HG03354 (cell line): ENCODE measurements around the gene TSPAN9.

Source experiments
- ATAC-seq: cut with Tn5 transposase; IDR thresholded peaks from one replicate; pipeline ENCODE4 v1.9.1; 2021; ENCODE audit warnings: mild to moderate bottlenecking; ENCODE audit not compliant: unreplicated experiment, poor library complexity, severe bottlenecking

Gene TSPAN9

DNA sequence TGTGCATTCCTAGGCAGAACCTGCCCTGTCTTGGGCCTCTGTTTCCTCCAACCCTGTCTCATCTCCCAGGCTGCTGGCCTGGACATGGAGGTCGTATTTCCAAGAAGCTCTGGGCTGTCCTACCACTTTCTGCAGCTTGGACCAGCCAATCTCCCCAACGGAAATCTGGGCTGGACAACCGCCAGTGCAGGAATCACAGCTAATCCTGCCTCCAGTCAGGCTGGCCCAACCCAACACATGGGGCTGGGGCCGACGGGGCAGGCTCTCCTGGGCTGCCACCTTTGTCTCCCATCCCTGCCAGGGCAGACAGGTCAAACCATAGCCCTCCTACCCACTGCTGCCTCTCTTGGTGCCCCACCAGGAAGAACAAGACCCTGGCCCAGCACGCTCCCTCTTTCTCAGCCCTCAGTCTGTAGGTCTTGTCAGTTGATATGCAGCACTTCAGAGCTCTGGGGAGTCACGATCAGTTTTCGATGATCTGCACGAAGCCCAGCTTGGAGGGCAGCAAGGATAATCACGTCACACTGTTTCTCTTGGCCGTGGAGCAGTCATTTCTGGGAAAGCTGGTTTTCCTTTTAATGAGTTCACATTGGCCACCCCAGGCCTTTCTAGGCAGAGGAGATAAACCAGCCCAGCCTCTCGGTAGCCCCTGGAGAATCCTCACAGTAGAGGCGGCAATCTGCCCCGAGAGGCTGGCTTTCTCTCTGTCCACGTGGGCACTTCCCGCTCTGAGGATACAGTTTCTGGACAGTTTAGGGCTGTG is 218.6 kb downstream of the TSPAN9 start:
- ATAC-seq: no peak

DNA sequence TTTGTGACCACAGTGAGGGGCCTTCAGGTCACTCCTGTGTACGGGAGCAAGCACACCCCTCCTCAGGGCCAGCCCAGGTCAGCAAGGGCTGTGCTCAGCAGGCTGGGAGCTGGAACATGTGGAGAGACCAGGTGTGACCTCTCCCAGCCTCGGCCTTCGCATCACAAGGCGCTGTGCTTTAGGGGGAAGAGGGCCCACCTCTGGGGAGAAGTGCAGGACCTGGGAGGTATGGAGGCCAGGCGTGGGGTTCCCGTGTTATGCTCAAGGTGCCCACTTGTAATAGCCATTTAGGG is 219.2 kb downstream of the TSPAN9 start:
- ATAC-seq: no peak

DNA sequence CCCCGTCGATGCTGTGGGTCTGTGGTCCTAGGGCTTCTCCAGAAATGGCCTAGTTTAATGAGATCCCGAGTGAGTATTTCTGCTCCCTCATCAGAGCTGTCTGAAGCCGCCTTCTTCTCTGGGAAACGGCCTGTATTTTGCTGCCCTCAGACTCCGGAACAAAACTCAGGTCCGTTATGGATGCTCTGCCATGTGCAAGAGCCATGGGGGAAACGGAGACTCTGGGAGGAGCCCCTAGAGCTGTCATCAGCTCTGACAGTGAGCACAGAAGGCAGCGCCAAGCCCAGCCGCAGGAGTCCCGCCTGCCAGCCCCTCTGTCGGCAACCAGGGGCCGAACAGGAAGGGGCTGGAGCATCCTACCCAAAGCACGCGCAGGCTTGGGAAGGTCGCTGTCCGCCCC is 221.4 kb downstream of the TSPAN9 start:
- no peak for ATAC-seq

DNA sequence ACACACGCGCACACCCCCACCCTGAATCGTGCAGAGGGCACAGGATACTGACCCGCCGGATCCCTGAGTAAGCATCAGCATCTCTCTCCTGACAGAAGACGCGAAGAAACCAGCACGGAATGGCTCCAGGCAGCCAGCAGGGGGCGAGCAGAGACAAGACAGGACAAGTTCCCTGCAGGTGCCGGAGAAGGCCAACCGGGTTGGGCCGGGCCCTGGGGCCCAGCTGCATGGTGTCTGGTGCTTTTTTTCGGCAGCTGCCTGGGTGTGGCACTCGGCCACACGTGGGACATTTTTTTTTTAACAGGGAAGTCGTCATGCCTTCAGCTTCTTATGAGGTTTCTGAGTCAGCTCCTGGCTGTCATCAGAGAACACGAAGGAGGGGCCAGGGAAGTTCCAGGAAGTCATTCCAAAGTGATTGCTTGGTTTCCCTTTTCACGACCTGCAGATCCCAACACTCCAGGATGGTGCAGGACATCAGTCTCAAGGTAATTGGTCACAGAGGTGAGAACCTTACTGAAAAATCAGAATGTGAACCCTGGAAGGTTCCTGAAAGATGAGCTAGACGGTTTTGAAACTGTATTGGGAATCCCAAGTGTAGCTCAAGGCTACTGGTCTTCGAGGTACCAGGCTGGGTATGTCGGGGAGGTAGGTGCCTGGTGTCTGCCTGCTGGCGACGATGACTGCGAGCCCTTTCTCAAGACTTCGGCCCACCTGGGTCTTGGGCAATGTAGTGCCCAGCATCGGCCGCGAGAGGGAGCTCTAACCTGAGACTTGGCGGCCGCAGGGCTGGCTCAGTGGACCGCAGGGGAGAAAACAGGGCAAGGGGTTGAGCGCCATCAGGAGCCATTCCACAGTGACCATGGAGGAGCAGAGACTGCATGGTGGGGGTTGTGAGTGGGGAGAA is 223.0 kb downstream of the TSPAN9 start:
- ATAC-seq: peak; percentile 80

DNA sequence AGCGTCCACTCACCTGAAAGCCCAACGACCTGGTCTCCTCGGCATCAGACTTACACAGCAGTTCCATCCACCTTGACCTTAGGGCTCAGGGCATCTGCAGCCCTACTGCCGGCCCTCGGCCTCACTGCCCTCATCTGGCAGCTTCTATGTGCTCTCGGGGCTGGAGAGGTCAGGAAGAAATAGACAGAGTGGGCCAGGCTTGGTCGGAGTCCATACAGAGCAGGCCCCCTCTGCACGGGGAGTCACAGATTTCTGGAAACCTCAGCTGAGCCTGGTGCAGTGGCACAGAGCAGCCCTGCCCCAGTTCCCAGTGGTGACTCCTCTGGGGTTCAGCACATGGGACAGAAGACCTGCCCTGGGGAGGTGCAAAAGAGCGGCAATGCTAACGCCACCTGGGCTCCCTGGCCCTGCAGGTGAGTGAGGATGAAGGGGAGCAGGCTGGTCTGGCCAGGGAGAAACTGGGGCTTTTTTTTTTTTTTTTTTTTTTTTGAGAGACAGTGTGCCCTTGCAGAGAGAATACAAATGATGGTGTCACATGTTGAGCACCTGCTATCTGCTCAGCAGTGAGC is 223.7 kb downstream of the TSPAN9 start:
- ATAC-seq: peak; percentile 11

DNA sequence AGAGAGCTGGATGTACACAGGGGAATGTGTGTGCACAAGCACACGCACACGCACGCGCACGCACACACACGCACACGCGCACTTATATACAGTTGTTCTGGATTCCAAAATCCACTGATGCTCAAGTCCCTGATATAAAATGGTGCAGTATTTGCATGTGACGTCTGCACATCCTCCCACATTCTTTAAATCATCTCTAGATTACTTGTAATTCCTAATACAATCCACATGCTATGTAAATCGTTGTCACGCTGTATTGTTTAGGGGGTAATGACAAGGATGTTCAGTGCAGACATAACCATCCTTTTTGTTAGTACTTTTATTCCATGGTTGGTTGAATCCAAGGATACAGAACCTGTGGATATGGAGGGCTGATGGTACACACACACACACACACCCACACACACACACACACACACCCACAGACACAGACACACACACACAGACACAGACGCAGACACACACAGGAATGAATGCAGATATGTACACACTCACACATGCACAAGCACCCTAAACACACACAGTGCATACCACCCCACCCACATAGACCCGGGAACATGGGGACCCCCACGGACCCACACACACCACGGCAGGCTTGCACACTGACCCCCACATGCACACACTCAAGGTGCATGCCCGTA is 225.3 kb downstream of the TSPAN9 start:
- no peak for ATAC-seq

DNA sequence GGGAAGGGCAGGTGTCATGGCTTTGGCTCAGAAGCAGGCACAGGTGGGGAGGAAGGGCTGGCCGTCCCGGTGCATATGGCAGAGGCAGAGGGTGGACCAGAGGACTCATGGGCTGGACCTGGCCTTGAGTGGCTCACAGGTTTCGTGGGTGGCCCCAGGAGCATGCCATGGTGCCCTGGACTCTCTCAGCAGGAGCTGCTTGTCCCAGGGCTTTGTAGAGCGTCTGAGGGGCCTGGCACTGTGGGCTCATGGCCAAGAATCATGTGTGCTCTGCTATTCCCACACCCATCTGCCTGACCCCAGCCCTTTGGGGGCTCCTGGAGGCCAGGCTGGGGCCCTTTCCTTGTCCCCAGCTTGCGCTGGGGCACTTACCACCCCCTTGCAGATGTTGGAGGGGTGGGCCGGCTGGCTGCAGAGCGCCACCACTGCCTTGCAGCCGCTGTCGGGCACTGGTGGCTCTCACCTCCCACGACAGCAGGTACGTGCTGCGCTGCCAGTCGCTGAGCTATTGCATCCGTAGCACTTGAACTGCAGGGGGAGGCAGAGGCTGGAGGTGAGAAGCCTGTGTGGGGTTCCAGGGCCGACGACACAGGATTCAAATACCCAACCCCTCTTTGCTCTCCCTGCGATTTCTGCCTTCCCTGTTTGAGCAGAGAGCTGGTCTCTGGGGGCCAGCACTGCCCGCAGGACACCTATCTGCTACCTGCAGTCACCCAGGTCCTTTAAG is 226.4 kb downstream of the TSPAN9 start:
- no peak for ATAC-seq

DNA sequence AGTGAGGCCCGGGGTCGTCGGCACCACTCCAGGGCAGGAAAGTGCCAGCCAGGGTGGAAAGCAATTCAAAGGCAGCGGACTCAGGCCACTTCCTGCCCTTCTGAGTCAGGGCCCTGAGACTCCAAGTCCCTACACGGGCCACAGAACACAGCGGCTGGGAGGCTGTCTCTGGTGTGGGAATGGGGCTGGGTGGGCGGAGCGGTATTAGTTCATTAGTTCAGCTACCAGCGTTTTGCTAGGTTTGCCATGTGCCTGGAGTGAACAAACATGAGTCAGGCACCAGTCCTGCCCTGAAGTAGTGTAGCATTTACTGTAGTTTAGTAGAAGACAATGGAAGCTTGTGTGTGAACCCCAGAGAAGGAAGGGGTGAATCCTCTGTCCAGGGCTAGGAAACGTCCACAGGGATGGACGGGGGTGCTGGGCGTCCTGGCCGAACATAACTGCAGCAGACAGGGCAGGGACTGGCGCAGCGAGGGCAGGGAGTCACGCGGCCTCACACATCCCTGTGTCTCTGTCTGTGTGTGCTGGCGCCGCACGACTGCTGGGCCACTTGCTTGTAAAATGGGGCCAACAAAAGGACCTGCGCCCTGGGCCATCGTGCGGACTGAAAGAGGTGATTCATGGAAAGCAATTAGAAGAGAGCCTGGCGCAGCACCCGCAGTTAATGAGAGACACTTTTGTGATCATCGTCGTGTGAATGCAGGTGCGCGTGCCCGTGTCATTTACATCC is 227.4 kb downstream of the TSPAN9 start:
- ATAC-seq: no peak

DNA sequence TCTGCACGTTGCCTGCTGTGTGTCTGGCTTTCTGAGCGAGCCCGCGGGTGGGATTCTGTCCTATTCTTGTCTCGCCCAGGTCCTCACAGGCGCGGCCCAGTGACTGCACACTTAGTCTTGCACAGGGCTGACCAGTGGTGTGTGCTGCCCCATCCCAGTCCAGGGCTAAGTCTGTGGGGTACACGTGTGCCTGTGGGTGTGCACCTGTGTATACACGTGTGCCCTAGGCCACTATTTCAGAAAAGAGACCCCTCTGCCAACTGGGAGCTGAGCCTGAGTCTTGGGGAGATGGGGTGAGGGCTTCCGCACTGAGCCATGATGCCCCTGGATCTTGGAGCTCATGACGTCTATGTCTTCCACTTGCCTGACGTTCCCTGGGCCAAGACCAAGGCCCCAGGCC is 228.3 kb downstream of the TSPAN9 start:
- ATAC-seq: no peak

DNA sequence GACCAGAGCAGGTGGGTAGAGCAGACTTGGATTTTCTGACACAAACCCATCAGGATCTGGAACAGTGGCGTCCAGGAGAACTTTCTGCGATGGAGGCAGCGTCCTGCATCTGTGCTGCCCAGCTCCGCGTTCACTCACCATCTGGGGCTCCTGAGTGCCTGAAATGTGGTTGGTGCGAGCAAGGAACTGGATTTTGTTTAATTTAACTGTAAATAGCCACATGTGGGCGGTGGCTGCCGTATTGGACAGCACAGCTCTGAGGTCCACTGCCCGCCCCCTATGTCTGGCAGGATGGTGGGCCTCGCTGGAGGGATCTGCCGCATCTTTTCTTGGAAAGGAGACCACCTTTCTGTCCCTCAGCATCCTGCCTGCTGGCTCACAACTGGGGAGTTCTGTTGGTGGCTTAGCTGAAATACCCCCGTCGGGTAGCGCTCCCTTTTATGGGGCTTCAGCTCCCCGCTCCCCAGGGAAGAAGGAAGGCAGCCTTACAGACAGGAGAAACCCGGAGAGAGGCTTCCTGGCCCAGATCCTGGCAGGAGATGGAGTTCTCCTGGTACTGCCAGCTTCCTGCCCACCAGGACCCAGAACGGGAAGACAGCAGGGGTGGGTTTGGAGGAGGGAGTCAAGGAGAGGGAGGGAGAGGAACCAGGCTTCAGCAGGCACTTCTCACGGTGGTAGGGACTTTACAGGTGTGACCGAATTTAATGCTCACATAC is 228.9 kb downstream of the TSPAN9 start:
- ATAC-seq: no peak

DNA sequence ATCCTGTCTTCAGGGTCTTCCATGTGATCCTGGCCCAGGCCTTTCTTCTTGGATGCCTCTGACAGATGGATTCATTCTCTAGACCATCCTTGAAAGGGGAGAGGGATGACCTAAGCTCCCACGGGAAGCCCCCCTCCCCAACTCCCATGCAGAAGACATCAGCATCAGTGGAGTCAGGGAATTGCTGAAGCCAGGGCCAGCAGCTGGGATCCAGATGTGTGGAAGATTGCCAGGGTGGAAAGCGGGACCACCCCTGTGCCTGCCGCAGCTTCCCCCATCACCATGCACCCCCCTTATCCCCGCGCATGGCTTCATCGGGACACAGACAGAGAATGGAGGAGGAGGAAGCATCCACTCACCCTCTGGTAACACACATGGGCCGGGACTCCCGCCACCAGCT is 230.2 kb downstream of the TSPAN9 start:
- no peak for ATAC-seq

DNA sequence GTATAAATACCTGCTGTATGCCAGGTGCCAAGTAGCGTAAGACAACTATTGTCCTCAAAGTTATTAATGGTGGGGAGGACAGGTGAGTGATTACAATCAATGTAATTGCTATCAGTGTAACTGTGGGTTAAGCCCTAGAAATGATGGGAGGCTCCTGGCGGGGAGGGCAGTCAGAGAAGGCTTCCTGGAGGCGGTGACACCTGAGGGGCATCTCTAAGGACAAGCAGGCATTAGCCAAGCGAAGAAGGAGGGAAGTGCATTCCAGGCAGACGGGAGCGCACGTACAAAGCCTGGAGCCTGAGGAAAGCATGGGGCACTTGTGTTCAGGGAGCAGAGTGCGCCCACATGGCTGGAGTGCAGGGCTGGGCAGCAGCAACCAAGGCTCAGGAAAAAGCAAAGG is 230.9 kb downstream of the TSPAN9 start:
- ATAC-seq: no peak

DNA sequence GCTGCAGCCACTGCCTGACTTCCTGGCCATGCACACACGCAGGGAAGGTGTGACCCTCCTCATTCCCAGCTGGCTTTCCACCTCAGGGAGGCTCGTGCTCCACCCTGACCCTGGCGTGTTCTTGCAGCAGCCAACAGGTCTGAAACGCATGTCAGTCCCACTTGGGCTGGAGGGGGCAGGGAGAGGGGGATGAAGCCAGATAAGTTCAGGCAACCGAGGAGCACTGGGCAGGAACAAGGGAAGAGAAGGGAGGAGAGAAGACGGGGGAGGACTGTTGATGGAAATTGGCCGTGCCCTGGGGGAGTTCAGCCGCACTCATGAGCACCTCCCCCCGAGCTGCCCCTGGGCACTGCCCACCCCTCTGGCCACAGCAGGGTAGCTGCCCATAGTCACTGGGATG is 231.4 kb downstream of the TSPAN9 start:
- ATAC-seq: no peak

DNA sequence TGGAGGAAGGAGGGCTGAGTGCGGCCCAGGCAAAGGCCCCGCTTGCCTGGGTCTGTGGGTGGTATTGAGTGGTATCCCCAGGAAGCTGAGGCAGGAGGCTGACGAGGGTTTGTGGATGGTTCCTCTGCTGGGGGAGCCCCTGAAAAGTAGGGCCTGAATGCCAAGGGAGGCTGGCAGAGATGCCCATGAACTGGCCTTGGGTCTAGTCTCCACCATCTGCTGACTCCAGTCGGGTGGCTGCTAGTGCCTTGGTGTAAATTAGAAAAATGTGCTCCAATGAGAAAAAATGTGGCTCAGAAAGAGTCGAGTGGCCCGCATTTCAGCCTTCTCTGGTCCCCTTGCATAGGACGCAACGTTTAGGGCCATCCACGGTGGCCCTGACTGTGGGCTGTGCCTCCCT is 232.6 kb downstream of the TSPAN9 start:
- ATAC-seq: no peak

DNA sequence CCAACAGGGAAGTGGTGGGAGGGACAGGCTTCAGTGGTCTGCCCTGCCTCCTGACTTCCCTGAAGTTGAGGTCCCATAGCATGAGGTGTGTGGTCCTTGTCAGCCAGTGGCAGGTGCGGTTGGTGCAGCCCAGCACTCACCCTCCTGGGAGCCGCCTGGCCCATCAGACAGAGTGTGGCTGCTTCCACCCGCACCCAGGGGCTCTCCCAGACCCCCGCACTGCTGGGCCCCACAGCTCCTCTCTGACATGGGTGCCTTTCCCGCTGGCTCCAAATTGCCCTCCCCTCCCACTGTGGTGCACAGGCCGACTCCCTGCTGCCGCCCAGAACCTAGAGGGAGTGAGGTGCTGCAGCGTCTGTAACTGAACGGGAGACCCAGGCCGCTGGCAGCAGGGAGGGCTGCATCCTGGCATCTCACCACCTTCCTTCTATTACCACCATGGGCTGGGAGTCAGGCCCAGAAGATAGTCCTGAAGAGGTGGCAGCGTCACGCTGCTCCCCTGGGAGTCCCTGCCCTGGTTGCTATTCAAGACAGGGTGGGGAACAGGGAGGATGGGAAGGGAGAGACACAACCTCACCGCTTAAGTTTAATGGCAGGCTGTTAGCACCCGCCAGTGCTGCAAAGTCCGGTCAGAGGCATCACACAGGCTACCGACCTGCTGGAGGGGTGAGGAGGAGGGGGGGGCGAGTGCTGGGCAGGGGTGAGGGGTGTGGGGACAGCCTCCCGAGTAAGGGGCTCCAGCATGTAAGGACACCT is 233.3 kb downstream of the TSPAN9 start:
- ATAC-seq: no peak

DNA sequence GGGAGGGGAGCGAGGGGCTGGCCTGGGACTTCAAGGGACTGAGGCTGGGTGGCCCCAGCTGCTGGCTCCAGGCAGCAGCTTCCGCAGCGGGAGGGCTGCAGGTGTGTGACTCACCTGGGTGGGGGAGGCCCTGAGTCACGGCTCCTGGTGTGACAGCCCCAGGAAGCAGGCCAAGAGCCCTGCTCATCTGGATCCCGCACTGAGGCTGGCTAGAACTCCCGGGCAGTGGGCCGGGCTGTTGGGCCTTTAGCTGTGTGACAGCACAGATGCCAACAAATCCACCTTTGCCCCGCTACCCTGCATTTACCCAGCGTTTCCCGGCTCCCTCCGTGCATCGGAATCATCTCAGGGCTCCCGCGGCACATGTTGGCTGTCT is 233.8 kb downstream of the TSPAN9 start:
- ATAC-seq: no peak

DNA sequence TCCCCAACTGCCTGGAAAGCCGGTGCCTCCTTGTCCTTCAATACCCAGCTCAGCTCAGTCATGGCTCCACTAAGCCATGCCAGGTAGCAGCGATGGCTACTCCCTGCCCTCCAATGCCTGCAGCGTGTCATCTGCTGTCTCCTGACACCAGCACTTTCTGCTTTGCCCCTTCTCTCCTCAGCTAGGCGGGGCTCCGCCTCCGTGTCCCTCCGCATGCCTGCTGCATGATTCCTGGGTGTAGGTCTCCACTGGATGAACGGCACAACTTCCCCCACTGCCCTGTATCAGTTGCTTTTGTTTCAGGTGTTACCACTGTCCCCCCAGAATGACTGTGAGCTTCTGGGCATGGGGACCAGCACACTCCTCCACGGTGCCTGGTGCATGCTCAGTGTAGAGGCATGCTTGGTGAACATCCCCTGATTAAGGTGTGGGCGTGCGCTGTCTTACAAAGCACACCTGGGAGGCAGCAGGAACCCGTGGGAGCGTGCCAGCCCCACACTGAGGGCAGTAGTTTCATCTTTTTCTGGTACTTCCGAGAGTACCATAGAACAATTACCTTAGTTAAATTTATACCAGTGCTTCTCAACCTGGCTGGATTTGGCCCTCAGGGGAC is 234.4 kb downstream of the TSPAN9 start:
- no peak for ATAC-seq

DNA sequence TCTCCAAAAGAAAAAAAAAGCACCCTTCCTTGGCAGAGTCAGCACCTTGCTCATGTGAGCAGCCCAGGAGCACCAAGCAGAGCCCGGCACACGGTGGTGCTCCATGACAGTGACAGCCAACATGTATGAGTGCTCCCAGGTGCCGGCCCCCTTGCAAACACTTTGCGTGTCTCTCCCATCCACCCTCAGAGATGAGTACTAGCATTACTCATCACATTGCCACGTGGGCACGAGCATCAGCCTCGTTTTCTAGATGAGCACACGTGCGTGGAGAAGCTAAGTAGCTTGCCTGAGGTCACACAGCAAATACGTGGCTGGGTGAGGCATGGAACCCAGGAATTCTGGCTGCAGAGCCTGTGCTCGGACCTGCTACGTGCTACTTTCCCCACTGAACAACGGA is 235.9 kb downstream of the TSPAN9 start:
- ATAC-seq: no peak
